GM19239 (cell line): ENCODE measurements around the gene ANXA6.

Experiments used
- DNase-seq: peaks from one replicate; pipeline ENCODE4 v3.0.0; 2011; ENCODE audit warnings: low spot score; ENCODE audit not compliant: insufficient read length
- FAIRE-seq: peaks from 2 replicates; lab custom pipeline; 2011; peaks lifted over from hg19 to GRCh38; lab: Jason Lieb, UNC

ANXA6 gene

DNA sequence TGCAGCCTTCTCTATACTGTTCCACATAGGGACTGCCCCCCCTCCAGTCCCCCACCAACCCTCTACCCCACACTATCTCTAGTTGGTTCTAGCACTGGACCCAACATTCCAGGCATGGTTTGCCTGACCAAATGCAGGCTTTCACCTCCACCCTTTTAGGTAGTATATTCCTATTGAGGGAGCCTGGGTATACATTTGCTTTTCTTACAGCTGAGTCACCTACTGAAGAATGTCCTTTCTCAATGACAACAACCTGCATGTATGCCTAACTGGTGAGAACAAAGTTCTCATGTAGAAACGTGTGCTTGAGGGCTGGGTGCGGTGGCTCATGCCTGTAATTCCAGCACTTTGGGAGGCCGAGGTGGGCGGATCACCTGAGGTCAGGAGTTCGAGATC is 85.0 kb downstream of the ANXA6 start:
- FAIRE-seq (no peak), DNase-seq (no peak)

DNA sequence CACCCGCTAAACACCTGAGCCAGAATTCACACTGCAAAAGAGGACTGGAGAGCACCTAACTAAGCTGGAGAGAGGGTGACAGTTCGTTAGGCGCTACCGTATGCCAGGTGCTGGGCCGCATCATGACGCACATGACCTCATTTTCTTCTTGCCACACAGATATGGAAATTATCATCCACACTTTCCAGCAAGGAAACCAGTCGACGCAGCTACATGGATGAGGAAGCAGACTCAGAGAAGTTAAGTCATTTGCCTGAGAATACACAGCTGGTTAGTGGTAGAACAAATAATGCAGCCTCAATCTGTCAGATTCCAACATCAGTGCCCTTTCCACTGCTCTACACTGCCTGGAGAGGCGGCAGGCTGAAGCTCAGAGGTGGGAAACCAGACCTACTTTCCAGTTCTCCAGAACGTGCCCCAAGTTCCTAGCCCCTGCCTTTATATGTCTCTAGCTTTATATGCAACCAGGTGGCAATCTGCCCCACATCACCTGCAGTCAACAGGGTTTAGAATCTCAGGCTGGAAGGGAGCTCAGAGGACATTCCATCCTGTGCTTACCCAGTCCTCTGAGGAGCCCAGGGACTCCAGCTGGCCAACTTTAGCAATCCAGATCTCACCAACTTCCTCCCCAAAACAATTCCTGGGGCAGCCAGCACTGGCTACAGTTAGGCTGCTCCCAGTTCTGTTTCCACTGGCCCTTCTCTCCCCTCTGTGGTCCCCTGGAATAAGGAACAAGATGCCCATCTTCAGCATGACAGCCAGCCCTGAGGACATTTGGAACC is 85.5 kb downstream of the ANXA6 start:
- FAIRE-seq (no peak), DNase-seq (no peak)

DNA sequence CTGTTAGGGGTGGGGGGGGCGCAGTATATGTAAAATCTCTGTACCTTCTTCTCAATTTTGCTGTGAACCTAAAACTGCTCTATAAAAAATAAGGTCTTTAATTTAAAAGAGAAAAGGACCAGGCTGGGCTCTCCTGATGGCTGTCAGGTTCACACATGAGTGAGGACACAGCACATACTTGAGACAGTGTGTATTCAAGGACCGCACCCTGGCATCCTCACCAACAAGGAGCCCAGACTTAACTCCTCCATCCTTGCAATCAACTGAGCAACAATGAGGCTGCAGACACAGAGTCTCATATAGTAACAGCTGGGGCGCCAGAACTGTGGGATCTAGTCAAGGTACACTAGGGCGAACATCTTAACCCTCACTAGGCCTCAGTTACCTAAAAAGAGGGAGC is 86.6 kb downstream of the ANXA6 start:
- DNase-seq (no peak), FAIRE-seq (no peak)

DNA sequence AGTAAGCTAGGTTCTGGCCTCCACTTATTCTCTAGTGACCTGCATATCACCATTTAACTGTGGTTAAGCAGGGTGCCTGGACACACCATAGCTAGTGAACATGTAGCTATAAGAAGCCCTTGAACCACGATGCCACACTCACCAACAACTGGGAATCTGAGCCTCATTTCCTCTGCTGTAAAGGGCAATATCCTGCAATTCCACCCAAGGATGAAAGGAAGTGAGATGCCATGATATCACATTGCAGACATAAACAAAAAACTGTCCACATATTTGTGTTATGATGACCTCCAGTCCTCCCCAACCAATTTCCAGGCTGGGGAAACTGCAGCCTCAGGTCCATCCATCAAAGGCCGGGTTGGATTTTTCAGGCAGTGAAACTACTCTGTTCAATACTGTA is 87.1 kb downstream of the ANXA6 start:
- DNase-seq (no peak), FAIRE-seq (no peak)

DNA sequence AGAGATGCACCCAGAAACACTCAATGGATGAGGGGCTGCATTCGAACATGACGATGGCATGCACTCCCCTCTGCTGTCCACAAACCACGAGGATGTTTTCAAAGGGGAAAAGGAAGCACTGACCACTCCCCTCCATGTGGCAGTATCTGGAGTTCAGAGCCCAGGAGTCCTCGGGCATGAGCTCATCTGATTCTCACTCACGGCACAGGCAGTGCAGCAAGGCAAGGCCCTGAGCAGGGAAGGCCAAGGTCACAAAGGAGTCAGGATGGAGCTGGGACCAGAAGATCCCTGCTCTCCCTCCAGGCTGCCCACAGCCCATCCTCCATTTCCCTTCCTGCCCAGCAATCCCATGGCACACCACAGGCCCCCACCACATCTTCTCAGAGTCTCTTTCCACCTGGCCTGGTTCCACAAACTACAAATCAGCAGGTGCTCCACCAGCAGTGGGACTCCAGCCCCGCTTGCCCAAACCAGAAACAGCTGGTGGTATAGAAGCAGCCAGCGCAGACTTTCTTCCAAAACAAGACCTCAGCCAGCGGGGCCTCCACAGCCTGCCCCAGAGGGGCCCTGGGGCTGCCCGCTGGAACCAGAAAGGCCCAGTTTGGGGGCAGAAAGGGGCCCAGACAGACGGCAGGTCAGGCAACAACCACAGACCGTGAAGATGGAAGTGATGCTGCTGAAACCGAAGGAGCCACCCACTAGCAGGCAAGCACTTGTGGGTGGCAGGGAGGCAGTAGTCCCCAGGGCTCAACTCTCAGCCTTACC is 89.0 kb downstream of the ANXA6 start:
- peak; percentile 85 for FAIRE-seq
- DNase-seq: no peak

DNA sequence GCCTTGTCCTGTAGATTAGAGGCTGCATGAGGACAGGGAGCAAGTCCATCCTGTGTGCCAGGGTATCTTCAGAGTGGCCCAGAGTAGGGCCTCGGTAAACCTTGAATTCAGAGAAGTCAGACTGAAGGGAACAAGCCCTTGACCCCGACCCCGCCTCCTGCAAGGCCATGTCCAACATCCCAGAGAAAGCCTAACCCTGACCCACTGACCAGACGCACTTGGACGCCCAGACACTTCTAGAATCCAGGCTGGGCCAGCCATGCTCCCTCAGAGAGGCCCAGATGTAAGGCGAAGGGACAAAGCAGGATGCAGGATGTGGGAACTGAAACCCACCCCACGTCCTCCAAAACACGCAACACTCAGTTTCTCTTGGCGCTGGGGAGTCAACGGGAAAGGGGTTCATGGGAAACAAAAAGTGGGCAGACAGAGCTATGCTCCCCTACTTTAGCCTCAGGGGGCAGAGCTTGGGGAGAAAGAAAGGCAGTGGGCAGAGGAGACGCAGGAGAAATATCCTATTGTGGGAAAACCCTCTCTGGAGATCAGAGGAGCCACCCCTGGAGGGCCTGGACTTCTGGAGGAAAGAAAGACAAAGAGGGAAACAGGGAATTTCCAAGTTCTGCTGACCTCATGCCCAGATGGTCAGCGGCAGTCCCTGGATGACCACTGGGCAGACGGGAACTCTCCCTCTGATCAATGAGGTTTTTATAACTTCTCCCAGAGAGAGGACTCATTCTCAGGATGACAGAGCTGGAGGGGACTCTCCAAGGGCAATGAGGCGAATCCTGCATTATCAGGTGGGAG is 89.7 kb downstream of the ANXA6 start:
- DNase-seq: no peak
- FAIRE-seq: peak; percentile 67

DNA sequence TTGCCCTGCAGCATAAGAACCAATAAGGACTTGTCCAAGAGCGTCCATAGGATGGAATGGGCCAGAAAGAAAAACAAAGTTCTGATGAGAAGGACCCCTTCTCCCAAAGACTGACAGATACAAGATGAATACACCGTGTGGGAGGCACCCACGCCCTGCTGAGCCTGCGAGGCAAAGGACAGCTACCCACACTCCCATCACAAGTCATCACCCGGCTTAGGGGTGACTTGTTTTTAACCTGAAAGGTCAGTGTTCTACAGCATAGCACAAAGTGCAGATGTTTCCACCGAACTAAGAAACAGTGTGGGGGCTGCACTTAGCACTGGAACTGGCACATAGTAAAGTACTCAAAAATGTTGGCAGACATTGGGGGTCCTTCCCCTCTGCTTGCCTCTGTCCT is 90.7 kb downstream of the ANXA6 start:
- DNase-seq (no peak), FAIRE-seq (peak; percentile 73)

DNA sequence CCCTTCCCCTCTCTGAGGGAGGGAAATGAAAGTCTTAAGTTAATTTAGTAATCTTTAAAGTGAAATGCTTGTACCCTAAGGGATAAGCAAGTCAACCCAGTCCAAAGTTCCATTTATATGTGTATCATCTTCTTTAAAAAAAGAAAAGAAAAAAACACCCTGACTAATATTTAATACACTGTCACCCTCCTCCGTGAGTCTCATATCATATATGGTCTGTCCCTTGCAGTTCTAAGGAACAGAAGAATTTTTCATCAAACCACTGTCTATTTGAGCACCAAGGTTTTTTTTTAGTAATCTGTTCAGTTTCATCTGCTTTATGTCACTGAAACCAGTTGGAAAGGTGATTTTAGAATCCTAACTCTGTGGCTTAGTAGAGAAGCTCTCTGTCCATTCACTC is 92.0 kb downstream of the ANXA6 start:
- FAIRE-seq (peak; percentile 72), DNase-seq (no peak)

DNA sequence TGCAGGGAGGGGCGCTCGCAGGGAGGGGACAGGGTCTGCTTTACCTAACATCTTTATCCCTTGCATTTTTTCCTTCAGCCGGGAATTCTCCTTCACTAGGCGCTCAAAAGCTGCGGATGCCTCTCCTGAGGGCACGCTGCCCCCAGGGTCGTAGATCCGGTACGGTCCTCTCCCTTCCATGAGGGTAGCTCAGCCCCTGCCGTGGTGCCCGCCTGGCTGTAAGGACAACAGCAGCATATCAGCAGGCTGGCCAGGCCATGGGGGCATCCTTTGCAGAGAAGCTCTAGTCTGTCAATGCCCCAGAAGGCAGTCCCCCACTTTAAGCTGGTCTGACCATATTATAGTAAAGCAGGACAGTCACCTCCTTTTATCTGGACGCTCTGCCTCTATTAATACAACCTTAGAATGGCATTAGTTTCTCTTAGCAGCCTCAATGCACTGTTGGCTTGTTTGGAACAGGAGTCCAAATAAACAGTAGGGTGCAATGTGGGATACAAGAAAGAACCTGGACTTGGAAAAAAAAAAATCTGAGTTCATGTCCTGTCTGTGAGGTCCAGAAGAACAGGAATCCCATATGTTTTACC is 92.6 kb downstream of the ANXA6 start:
- FAIRE-seq (peak; percentile 11), DNase-seq (no peak)

DNA sequence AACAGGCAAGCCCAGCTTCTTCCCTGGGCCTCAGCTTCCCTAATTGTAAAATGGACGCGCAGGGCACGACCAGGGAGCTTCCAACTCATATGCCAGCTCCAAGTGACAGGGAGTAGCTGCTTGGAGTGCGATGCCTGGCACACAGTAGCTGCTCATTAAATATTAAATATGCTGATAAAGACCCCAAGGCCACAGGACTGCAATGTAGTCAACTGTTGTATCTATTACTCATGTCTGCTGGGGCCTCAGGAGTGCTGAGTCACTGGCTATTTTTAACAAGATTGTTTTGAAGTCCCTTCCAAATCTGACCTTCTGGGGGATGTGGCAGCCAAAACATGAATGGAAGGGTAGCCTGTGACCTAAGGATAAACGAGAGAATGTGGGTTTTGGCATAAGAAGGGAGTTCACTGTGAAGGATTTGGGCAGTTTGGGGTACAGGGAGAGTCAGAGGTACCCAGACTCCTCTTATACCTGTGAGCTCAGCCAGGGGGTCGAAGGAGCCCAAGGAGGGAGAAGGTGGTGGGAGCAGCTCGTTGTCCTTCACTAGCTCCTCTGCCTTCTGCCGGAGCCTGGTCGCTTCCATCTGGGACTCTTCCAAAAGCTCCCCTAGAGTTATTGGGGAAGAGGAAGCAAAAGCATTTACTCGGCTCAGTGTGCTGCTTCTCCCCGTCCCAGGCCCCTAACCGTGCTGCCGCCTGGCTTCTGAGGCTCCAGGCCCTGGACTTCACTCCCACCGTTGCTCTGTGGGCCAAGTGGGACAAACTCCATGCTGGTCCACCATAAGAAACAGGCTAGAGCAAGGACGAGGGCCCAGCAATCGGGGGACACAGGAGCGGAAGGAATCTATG is 94.2 kb downstream of the ANXA6 start:
- DNase-seq (no peak), FAIRE-seq (no peak)

DNA sequence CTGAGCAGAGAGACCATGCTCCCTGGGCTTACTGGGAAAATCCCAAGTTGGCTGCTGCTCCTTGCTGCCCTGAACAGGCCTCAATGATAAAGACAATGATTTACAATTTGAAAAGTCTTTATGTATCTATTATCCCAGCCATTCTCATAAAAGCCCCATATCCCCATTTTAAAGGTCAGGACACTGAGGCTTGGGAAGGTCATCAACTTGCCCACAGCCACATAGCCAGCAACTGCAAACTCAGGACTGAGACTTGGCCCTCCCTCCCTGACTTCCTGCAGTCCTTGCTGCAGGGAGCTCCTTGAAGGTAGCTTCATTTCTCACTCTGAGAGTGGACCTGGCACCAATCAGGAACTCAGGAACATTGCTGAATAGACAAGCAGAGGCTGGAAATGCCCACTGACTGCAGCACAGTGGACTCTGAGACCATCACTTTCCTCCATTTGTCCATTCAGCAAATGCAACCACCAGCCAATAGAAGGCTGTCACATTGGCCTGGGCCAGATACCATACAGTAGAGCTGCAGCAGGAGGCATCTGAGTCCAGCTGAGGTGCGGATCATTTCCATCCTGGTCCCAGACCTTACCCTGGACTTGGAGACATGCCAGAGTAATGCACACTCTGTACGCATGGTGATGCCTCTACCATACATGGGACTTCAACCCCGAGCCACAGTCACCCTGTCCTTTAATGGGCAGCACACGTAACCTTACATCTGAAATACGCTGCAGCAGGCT is 95.0 kb downstream of the ANXA6 start:
- no peak for DNase-seq
- no peak for FAIRE-seq

DNA sequence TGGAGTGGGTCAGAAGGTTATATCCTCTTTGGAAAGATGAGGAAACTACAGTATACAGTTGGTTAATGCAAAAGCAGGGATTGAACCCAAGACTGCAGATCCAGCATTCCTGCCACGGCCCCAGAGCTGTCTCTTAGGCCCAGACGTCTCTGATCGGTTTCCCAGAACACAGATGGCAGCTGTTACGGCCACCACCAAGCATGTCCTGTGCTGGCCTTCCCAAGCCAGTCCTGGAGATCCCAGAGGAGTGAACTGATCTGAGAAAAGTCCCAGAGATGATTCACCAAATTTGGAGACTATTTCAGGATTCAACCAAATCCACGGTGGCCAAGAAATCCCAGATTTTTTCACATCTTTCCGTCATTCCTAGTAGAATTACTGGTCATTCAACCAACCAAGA is 96.8 kb downstream of the ANXA6 start:
- no peak for FAIRE-seq
- no peak for DNase-seq

DNA sequence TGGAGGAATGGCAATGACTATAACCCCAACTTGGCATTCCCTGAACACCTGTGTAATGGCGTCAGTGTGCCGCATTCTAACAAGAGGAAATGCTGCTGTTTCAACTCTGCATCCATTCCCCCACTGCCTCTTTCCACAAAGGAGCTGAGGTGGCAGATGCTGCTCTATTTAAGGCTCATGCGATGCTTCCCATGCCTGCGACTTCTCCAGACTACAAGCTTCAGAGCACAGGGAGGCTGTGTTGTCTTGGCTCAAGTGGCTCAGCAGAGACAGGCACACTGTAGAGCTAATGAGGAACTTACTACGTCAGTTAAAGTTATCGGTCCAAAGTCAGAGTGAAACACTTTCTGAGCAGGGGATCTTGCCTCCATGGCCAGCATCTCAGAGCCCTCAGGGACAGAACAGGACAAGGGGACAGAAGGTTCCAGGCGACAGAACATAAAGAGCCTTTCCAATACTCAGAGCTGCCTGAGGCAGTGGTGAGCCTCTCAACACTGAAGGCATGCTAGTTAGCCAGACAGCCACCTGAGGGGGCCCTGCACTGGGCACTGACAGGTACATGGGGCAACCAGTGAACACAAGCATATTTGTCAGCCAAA is 98.6 kb downstream of the ANXA6 start:
- peak; percentile 71 for FAIRE-seq
- DNase-seq: no peak

DNA sequence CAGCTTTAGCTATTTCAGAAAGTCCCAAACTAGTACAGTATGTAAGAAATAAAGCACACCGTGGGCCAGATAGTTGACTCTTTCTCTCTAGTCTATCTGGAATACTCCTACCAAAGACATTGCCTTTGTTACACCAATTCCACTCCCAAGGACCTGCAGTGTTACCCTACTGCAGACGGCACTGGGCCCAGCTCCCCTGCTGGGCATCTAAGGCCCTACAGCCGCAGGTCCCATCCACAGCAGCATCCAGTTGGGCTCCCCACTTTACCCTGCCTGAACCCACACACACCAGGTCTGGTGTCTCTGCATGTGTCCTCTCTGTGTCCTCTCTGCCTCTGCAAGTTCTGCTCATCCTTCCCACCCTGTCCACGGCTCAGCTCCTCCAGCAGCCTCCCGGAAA is 99.3 kb downstream of the ANXA6 start:
- FAIRE-seq (peak; percentile 33), DNase-seq (no peak)

DNA sequence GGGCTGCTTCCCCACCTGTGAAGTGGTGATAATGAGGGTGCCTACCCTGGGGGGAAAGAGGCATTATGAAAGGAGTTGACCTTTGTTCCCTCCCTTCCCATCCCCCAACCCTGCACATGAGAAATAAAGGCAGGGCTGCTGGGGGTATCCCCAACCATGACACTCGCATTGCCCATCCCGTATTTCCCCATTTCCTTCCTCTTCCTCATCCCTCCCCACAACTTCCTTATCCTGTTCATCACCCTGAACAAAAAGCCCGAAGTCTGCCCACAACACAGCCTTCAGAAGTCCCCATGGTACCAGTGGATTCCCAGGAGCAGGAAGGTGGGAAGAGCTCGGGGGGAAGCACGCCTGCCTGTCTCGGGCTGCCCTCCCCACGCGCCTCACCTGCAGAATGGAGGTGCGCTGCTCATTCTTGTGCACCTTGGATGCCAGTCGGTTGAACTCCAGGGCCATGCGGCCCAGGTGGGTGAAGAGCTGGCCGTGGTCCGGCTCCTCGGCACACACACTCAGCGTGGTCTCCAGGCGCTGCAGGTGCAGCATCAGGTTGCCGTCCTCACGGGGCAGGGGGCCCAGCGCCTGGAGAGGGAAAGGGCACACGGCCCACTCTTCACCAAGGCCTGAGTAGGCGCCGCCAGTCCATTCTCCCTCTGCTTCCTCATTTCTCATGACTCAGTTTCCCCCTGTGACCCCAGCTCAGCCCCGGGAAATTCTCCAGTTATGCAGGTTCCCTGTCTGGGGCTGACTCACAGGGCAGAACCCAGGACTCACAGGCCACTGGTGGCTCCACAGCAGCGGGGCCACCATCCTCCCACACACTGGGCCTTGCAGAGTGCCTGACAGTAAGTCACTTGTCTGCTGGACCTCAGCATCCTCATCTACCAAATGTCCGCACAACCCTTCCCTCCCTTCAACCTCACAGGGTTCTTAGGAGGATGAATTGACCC is 100.9 kb downstream of the ANXA6 start:
- DNase-seq: no peak
- no peak for FAIRE-seq

DNA sequence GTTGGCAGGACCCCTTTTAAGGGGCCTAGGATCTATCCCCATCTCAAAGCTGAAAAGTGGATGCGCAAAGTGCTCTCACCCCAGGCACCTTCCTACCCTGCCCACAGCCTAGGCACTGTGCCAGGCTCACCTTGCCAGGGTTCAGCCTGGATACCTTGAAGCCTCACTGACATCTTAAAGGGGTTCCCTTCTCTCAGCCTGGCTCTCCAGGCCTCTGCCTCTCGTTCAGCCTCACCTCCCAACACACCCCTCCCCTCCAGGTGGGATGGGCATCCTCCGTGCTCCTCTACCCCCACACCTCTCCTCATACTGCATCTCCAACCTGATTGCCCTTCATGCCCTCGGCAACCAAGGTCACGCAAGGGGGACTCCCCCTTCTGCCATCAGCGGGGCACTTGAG is 102.2 kb downstream of the ANXA6 start:
- no peak for DNase-seq

DNA sequence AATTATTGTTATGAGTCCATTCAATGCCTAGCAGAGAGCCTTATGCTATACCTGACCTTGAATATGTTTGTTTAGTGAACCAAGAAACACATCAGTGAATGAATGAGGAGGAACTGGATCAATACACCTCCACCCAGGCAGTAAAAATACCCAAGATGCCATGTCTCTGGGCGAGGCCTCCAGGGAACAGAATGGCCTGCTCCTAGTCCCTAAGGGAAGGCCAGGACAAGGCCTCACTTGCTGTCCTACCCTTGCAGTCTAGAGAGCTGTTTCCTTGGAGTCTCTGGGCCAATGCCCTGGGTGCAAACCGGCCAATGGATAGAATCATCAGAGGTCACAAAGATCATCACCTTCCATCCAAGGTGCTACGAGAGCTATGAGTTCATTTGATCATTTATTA is 102.9 kb downstream of the ANXA6 start:
- FAIRE-seq: peak; percentile 18

More for the DNA sequence above, 102.2 kb downstream of the ANXA6 start:
- FAIRE-seq: no peak

More for the DNA sequence above, 102.9 kb downstream of the ANXA6 start:
- DNase-seq: no peak
